Measurements from ENCODE around the gene S100A13.

S100A13 gene

DNA sequence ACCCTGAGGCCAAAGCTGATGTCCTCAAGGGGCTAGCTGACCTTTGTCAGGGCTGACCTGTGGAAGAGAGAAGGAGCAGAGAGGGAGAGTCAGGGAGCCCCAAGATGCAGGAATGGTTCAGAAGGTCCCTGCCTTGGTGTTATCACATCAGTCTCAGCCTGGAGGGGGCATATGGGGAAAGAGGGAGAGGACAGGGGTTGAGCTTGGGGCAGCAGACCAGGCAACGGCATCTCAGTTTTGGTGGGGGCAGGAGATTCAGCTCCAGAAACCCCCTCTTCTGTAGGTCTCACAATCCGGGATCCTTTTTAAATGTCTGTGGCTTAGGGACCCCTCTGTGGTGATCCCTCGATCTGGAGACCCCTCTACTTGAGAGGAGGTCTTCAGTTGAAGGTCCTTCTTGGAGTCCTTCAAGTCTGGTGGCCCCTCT, 815 bp downstream of the S100A13 start:
- DNase-seq (ENCODE audit: low read depth), result no peak

DNA sequence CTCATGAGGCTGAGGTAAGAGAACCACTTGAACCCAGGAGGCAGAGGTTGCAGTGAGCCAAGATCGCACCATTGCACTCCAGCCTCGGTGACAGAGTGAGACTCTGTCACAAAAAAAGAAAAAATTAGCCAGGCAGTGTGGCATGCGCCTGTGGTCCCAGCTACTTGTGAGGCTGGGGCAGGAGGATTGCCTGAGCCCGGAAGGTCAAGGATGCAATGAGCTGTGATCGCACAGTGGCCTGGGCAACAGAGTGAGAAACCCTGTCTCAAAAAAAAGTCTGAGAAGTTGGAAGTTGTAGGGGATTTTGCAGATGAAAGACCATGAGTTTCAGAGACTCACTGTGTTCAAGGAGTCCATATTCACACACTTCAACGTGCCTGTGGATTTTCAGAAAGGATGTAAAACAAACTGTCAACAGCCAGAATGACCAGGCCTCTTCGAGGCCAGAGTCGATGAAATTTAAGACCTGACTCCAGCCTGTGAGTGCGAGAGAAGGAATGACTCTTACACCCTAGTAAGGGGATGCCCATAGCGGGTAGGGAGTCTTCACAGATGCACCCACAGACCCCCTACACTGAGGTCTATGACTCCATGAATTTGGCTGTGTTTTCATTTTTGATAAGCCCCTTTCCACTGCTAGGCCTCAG, 2.2 kb downstream of the S100A13 start:
- DNase-seq (ENCODE audit: low read depth), result no peak

DNA sequence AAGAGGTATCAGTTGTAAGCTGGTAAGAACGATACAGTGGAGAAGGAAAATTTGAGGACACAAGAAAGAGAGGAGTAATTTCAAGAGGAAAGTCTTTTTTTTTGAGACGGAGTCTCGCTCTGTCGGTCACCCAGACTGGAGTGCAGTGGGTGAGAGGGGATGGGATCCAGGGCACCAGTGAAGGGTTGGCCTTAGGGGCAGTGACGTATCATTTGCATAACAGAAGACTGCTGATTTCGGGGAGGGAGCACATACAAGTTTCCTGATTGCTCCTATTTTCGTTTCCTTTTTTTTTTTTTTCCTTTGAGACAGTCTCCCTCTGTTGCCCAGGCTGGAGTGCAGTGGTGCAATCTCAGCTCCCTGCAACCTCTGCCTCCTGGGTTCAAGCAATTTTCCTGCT, 4.2 kb downstream of the S100A13 start:
- DNase-seq (ENCODE audit: low read depth), result no peak

DNA sequence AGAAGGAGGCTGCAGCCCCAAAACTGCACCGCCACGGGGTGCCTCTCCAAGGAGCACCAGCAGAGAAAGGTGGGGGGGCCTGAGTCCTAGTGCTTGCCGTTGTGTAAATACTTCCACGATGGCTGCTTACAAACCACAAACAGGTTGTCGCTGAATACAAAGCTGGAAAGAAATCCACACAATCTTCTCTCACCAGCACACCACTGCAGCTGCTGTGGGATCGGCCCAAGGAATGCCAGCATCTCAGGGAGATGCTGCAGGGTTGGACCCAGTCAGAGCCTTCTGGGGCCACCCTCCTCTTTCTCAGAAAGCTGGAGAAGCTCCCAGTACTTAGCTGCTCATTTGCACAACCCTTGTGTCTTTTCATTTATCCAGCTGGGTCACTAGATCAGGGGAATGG, 8.1 kb downstream of the S100A13 start:
- no peak for DNase-seq (ENCODE audit: low read depth)

DNA sequence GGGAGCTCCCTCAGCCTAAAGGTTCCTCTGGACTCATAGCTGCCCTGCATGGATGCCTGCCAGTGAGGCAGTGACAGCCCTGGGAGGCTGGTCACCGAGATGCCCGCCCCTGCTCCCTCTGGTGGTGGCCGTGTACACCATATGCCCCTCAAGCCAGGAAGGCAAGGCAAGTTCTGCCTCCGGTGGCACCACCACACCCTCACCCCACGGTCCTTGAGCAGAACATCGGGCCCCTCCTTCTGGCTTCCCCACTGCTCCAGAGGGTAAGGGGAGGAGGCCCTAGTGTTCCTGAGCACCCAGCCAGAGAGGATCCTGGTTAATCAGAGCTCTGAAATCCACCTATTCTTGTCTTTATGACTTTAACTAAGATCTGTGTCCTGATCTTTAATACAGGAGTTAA, 9.6 kb downstream of the S100A13 start:
- DNase-seq (ENCODE audit: low read depth), result no peak

DNA sequence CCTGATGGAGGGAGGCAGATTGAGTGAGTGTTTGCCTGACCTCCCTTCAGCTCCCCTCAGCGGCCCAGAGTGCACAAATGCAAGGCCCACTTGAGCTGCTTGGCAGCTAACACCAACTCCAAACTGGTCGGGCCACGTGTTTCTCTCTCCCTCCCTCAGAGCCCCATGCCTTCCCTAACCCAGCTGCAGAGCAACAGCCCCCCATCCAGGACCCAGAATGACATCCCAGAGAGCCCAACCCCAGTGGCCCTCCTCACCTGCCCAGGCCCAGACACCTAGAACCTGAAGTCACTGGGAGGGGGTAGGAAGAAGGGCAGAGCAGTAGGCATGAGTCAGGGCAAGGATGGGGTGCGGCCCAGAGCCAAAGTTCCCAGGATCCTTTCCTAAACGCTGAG, 10.4 kb downstream of the S100A13 start:
- no peak for DNase-seq (ENCODE audit: low read depth)

DNA sequence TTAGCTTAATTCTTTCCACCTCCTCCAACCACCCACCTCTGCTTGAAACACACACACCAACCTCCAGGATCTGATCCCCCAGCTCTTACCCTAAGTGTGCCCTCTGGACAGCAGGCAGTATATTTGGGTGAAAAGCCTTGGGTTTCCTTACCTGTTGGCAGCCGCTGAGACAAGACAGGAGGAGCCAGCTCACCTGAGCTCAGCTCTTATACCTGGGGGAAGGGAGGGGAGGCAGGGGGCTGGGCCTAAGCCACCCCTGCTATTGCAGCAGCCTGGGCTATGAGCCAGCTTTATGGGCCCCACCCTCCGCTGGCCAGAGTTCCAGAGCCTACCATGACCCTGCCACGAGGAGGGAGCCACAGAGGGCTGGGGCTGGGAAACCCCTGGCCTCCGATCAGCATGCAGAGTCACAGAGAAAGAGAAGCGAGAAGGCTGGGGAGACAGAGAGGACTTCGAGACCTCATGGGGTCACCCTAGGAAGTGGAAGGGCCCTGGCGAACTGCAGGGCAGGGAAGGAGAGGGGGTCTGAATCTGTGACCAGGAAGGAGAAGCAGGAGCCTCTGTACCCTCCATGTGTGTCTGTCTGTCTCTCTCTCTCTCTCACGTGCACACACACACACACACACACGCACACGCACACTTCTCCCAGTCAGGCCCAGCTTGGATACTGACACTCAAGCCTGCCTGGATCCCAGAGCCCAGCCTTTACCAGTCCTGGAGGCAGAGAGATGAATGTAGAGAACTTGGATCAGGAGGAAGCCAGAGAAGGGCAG, 11.0 kb downstream of the S100A13 start, which contains the start of gene S100A14:
S100A14 (minus strand) TSS at position 182 of the 773 bp plus-strand sequence. CDS start 467 bp downstream, outside the sequence.
- DNase-seq (ENCODE audit: low read depth), result no peak

DNA sequence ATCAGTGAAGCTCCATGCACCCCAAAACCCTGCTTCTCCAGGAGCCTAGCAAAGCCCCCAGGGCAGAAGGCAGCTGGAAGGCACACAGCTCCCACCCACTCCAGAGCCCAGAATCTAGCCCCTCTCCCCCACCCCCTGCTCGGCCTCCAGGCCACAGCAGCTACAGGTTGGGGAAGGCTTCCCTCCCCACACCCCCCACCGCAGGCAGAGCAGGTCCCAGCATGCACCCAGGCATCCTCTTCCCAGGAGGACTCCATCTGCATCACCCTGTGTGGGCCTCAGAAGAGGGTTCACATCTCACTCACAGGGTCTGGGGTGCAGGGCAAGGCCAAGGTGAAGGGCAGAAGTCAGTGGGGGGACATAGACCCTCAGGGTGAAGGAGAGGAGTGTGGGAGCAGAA, 11.9 kb downstream of the S100A13 start:
- no peak for DNase-seq (ENCODE audit: low read depth)

DNA sequence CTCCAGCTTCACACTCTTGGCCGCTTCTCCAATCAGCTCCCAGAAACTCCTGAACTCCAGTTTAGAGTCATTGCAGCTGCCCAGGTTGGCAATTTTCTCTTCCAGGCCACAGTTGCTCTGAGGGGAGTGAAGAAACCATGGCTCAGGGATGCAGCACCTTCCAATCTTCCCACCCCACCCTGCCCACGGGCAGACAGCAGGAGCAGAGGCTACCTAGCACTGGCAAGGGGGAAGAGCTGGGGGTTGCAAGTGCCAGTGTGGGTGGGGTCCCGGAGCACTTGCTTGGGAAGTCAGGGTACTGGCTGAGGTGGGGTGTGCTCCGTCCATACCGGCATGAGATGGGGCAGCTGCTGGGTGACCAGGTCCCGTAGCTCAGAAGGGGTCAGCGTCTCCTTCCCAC, 12.4 kb downstream of the S100A13 start:
- DNase-seq (ENCODE audit: low read depth), result no peak

DNA sequence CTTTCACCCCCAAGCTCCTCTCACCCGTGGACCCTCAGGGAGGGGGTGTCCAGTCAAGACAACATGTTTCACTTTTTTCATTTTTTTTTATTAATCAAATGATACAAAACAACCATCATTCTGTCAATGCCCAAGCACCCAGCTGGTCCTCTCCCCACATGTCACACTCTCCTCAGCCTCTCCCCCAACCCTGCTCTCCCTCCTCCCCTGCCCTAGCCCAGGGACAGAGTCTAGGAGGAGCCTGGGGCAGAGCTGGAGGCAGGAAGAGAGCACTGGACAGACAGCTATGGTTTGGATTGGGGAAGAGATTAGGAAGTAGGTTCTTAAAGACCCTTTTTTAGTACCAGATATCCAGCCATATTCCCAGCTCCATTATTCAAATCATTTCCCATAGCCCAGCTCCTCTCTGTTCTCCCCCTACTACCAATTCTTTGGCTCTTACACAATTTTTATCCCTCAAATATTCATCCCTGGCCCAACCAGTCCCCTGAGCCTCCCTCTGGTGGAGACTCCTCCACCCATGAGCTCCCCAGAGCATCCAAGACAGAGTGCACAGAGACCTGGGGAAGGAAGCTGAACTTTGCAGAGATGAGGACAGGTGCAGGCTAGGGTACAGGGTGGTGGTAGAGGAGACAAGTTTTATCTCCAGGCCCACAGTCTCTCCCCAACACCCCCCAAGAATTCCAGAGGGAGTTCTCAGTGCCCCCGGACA, 13.0 kb downstream of the S100A13 start:
- DNase-seq (ENCODE audit: low read depth), result no peak

DNA sequence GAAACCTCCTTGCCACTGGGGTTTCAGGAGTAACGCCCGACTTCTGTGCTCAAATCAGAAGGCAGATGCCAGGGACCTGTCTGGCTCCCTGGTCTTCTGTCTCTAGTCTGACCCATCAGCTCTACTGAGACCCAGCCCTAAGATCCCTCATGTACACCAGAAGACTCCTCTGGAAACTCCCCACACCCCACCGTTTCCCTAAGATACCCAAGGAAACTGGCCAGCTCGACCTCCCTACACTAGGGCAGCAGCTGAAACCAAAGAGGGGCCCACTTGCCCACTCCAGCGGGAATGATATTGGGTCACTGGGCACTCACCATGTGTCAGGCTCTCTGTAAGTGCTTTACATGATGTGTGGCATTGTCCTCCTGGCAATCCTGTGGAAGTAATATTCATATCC, 13.9 kb downstream of the S100A13 start:
- no peak for DNase-seq (ENCODE audit: low read depth)

DNA sequence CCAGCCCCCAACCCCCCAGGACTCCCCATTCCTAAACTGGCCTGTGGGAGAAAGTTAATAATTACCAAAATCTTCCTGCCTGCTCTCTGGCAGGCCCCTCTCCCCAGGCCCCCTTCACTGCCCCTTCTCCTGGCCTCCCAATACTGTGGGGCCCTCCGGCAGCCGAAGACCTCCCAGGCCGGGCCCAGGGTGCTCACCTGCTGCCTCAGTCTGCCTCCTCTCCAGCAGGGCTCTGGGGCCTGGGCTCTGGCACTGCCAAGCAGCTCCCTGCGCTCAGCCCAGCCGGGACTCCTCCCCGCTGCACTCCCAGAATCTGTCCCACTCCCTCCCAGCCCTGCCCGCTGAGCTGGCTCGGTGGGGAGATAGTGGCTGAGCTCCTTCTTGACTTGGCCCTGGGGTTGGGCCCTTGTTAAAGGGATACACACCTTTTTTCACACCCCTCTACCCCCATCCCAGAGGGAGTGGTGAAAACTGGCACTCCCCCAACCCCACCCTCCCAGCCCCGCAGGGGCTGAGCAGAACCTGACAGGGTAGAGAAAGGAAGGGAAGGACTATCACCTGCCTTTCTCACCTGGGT, 14.5 kb downstream of the S100A13 start, which contains the start of gene S100A16:
S100A16 (minus strand) TSS at position 383 of the 577 bp plus-strand sequence. CDS start 4,986 bp downstream, outside the sequence.
- DNase-seq (ENCODE audit: low read depth), result no peak

DNA sequence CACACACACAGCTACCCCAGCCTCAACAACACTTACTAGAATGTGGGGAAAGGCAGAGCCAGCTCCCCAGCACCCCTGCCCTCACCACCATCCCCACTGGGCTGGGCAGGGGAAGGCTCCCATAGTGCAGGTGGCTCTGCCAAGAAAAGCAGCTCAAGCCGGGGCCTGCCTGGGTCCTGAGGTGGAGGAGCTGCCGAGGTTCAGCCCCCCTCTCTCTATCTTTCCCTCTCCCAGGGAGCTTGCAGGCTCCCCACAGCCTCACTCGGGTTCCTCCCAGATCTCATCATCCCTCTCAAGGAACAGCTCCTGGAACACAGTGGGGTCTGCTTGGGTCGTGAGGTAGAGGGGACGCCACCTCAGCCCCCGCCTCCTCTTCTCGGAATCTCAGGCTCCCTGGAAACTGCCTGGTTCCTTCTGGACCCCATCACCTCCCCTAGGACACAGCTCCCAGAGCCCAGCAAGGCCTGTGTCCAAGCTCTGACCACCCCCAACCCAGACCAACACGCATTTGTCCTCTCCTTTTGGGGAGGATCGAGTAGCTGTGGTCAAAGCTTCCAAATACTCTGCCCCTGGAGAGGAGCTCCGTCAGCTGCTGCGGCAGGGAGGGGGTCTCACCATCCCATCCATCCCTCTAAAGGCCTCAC, 15.1 kb downstream of the S100A13 start:
- DNase-seq (ENCODE audit: low read depth), result no peak

DNA sequence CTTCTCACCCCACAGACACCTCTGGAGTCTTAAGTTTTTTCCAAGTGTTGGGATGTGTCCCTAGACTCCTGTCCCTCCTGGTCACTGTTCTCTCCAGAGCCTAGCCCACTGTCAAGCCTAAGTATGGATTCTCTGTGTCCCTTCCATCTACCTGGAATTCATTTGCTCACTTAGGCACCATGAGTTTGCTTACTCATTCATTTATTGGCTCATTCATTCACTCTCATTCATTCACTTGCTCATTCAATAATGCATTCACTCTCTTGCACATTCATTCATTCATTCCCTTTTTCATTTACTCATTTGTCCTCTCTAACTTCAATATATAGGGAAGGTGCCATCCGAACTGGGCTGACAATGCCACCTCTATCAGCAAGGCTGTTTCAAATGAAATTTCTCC, 15.9 kb downstream of the S100A13 start:
- no peak for DNase-seq (ENCODE audit: low read depth)

DNA sequence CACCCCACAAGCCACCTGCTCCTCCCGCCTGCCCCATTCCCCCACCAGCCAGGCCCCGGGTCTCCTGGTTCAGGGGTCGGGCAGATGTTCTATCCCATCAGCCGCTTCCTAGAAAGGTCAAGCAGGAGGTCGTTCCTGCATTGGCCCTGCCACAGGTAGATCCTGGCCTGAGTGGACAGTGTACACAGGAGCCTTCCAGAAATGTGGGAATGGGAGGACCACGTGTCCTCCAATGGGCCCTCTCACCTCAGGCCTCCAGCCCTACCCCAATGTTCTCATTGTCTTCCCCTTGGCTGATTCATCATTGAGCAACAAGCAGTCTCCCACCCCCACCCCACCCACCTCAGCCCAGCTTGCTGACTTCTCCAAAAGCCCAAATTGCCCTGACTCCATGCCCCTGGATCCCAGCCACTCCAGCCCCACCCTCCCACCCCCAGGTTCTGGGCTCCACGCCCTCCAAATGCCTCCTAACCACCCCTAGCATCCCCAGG, 16.4 kb downstream of the S100A13 start:
- no peak for DNase-seq (ENCODE audit: low read depth)

DNA sequence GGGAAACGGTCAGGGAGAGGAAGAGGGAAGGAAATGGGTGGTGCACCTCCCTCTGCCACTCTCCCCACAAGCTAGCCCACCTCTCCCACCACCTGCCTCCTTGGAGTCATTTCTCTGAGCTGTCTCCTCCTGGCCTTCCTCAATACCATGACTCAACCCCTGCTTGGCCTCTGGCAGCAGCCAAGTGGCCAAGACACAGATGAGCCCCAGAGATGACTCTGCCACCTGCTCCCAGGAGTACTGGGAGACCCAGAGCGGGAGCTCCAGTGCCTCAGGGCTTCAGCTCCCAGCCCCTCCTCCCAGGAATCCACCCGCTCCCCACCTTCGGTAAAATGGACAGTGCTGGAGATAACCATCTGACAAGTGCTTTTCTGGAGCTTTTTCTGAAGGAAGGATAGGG, 17.0 kb downstream of the S100A13 start:
- no peak for DNase-seq (ENCODE audit: low read depth)

DNA sequence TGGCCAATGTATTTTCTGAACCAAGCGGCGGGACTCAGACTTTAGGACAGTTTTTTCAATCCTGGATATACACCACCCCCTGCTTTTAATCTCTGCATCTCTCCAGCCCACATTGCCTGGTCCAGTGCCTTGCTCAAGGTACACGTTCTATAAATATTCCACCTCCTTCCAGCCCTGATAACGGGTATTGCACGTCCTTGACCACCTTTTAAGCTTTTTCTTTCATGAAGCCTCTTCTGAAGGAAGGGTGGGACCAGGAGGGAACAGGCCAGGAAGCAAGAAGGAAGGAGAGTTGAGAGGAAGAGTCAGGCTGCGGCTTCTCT, 17.8 kb downstream of the S100A13 start:
- DNase-seq (ENCODE audit: low read depth), result no peak

DNA sequence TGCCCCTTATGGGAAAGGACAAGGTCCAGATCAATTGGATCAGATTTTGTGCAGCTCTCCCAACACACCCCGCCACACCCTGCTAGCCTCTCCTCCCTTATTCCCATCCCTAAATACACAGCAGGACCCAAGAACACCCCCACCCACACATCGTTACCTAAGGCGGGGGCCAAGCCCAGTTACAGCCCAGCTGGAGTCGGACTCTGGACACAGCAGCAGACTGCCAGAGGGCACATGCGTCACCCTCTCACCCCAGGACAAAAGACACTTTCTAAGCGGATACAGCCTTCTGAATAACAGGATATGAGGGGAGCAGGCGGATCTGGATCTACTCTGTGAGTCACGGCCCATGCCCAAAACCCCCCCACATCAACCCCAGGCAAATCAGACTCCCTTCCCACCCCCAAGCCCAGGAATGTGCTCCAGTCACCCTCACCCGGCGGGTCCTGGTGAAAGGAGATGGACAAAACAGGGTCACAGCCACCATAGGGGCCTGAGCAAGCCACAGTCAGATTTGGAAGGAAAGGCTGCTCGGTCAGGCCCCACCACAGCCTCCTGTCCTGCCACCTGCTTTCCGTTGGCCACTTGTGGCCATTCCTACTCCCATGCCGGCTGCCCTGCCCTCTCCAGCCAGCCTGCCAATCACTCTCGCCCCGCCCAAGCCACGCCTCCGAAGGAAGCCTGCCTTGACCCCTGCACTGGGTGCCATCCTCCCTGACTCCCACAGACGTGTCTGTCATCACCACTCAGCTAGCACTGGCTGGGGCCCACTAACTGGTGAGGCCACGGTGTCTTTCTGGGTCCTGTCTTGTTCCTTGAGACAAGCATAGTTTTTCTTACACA, 18.3 kb downstream of the S100A13 start:
- peak; percentile 89 for DNase-seq (ENCODE audit: low read depth)

DNA sequence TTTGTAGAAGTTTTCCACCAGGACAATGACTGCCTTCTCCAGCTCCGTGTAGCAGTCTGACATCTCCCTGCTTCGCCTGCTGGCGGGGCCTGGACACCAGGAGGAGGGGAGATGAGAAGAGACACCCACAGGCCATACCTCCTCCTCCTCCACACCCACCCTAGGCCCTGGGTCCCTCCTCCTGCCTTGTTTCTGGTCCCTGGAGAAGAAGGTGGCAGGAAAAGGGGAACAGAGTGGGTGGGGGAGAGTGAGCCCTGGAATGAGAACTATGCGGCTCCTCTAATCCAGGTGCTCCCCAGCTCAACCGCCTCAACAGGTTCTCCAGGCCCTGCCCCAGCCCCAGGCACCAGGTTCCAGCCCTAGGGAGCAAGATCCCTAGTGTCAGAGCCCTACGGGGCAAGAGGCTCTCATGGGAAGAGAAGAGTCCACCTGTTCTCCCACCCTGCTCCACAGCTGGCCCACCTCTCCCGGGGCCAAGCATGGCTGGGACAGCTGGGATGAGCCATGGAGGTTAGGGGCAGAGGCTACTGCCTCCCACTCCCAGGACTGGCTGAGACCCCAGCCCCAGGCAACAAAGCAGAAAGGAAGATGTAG, 19.1 kb downstream of the S100A13 start:
- DNase-seq (ENCODE audit: low read depth), result no peak

DNA sequence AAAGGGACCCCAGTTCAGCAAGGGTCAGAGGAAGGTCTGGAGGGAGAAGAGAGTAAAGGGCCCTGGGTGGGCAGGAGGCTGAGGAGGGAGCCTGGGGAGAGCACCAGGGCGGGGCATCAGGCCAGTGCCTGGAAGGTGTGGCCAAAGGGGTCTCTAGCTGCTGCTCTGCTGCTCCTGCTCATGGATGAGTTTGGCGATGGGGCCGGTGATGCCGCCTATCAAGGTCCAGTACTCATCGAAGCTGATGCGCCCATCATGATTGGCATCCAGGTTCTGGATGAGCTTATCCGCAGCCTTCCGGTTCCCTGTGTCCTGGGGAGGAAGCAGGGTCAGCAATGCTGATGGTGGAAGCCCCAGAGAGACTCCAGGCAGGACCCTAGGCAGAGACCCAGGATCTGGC, 19.9 kb downstream of the S100A13 start:
- DNase-seq (ENCODE audit: low read depth), result no peak

DNA sequence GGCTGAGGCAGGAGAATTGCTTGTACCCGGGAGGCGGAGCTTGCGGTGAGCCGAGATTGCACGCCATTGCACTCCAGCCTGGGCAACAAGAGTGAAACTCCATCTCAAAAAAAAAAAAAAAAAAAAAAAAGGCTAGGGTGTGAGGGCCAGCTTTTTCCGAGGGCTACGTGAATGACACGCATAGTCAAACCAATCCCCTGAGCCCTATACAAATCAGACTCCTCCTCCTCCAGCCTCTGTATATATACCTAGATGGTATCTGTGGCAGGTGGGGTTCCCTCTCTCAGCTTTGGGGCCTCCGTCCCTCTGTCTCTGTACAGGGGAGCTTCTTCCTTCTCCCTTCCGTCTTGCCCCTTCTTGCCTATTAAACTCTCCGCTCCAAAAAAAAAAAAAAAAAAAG, 21.1 kb downstream of the S100A13 start:
- DNase-seq (ENCODE audit: low read depth), result no peak

Data from non-pigmented ciliary epithelial cell (primary cell).